Activated T-cell treated with anti-CD3 and anti-CD28 coated beads, Interleukin-2, amount 50 U/mL, for 4 hours (primary cell): ENCODE results near the gene CTAGE9. TPM values are rescaled to one million over a fixed set of nuclear protein-coding genes. Genes with fewer than 3 reads are reported as not detected.
A peak's percentile ranks its signal among the peaks of the same experiment; 100 is the strongest.
"Not testable (repeated sequence)": the region's sequence is repeated elsewhere in the genome, so short reads cannot be mapped to it uniquely, and the experiment has no call there.

Source experiments
- ATAC-seq, 2 donors: fragments of 200-7000 bp; cut with Tn5 transposase; one replicate each; pipeline ENCODE4 v1.10.0; 2021
- DNase-seq: peaks from one replicate; pipeline ENCODE4 v3.0.0-alpha.2; 2020
- H3K27me3 Mint-ChIP-seq: one replicate; pipeline ENCODE4 v1.8.0; 2021; ENCODE audit warnings: low read depth, mixed read lengths
- H3K36me3 Mint-ChIP-seq: one replicate; pipeline ENCODE4 v1.8.0; 2022; ENCODE audit warnings: mixed read lengths; ENCODE audit not compliant: insufficient read depth
- H3K4me1 Mint-ChIP-seq: one replicate; pipeline ENCODE4 v1.8.0; 2021; ENCODE audit warnings: low read depth, mixed read lengths
- H3K4me3 Mint-ChIP-seq: one replicate; pipeline ENCODE4 v1.8.0; 2021; ENCODE audit warnings: mild to moderate bottlenecking, moderate library complexity, mixed read lengths
- H3K9me3 Mint-ChIP-seq: one replicate; pipeline ENCODE4 v1.8.0; 2021; ENCODE audit warnings: mixed read lengths
- total RNA-seq, 3 donors: library from RNA; stranded (reverse); gene quantifications; one replicate each; pipeline ENCODE4 v1.2.1, GENCODE V29; 2021

The CTAGE9 gene
- total RNA-seq, 3 donors from 2014 or later = not detected

GRCh38 chr6:131740161-131740560, 29.3 kb upstream of the CTAGE9 start:
- no peaks in the 10 kb centered on the region for H3K9me3 Mint-ChIP-seq
- H3K36me3 Mint-ChIP-seq = no peaks in the 10 kb centered on the region
- ATAC-seq (no peak), DNase-seq (no peak)
- H3K4me1 Mint-ChIP-seq = no peaks in the 10 kb centered on the region
- H3K4me3 Mint-ChIP-seq = no peak overlapping the region
- H3K27me3 Mint-ChIP-seq = no peaks in the 10 kb centered on the region

- ATAC-seq (no peak), DNase-seq (no peak)
- Mint-ChIP-seq H3K4me3 (no peak overlapping the region), H3K4me1 (no peaks in the 10 kb centered on the region), H3K36me3 (no peaks in the 10 kb centered on the region), H3K27me3 (no peaks in the 10 kb centered on the region), H3K9me3 (no peaks in the 10 kb centered on the region)
Observed at GRCh38 chr6:131739136-131739535, 28.3 kb upstream of the CTAGE9 start.

DNA sequence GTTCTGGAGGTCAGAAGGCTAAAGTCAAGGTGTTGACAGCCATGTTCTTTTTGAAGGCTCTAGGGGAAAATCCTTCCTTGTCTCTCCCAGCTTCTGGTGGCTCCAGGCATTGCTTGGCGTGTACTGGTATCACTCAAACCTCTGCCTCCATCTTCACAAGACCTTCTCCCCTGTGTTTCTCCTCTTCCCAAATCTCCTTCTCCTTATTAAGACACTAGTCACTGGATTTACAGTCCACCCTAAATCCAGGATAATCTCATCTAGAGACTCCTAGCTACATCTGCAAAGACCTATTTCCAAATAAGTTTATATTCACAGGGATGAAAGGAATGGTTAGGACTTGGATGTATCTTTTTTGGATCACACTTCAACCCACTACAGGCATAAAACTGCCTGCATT, 26.0 kb upstream of the CTAGE9 start:
- Mint-ChIP-seq H3K36me3 (no peaks in the 10 kb centered on the region), H3K9me3 (no peaks in the 10 kb centered on the region), H3K4me3 (no peak overlapping the region), H3K27me3 (peaks cover 2% of the 10 kb centered on the region), H3K4me1 (no peaks in the 10 kb centered on the region)
- DNase-seq = no peak
- no peak for ATAC-seq

DNA sequence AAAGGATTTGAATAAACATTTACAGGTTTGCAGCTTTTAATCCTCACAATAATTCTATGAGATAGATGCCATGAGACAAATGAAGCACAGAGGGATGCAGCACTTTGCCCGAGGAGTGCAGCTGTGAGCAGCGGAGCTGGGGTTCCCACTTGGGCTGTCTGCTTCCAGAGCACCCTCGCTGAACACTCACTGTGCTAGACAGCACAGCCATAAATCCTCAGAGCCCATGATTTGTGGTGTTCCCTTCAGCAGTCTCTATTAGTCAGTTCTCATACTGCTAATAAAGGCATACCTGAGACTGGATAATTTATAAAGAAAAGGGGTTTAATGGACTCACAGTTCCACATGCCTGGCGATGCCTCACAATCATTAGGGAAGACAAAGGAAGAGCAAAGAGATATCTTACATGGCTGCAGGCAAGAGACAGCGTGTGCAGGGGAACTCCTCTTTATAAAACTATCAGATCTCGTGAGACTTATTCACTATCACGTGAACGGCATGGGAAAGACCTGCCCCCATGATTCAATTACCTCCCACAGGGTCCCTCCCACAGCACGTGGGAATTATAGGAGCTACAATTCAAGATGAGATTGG, 25.3 kb upstream of the CTAGE9 start:
- Mint-ChIP-seq H3K4me1 (no peaks in the 10 kb centered on the region), H3K27me3 (peaks cover 2% of the 10 kb centered on the region), H3K4me3 (no peak overlapping the region), H3K9me3 (no peaks in the 10 kb centered on the region), H3K36me3 (no peaks in the 10 kb centered on the region)
- ATAC-seq (no peak), DNase-seq (no peak)

DNA sequence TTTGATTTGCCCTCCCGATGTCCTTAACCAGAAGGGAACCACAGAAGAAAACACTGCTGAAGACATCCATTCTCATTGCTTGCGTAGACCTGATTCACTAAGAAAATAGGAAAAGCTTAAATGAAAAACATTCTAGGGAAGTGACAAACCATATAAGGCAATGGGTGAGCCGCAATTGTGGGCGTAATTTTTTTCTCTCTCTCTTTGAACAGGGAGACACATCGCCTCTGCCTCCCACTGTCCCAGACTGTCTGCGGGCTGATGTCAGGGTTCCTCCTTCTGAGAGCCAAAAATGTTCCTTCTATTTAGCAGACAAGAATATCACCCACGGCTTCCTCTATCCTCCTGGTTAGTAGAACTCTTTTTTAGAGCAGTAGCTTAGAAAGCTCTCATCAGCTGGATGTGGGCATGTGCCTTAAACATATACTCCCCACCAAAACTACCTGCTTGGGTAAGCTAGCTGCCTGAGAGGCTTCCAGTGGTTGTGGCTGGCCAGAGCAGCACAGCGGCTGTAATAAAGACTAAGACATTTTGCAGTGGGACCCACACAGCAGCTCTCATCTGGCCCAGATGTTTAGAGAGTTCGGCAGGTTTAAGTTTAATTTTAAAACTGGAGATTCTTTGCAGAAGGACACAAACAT, 22.7 kb upstream of the CTAGE9 start:
- Mint-ChIP-seq H3K4me1 (no peaks in the 10 kb centered on the region), H3K4me3 (no peak overlapping the region), H3K36me3 (peaks cover 2% of the 10 kb centered on the region), H3K27me3 (peaks cover 5% of the 10 kb centered on the region), H3K9me3 (no peaks in the 10 kb centered on the region)
- no peak for ATAC-seq
- DNase-seq = no peak

DNA sequence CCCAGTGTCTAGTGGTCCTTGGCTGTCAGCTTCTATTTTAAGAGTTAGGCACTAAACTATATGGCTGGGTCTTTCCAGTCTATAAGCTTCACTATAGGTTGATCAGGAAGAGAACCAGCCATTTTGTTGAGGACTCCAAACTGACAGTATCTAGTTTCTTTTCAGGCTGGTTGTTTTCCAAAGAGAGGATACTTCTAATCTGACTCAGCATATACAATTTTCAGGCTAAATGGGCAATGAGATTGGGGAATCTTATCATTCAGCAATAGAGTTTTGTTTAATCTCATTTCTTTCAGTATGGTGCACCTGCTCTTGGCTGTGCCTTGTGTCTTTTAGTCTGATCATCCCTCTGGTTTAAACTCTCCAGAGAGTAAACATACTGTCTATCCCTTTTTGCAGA, 20.4 kb upstream of the CTAGE9 start:
- ATAC-seq = no peak
- H3K9me3 Mint-ChIP-seq = no peaks in the 10 kb centered on the region
- no peak overlapping the region for H3K4me3 Mint-ChIP-seq

GRCh38 chr6:131730264-131730663, 19.4 kb upstream of the CTAGE9 start:
- Mint-ChIP-seq H3K9me3 (no peaks in the 10 kb centered on the region), H3K4me1 (no peaks in the 10 kb centered on the region), H3K27me3 (peaks cover 5% of the 10 kb centered on the region), H3K36me3 (peaks cover 7% of the 10 kb centered on the region), H3K4me3 (no peak overlapping the region)
- DNase-seq (no peak), ATAC-seq (no peak)

More for the DNA sequence above, 20.4 kb upstream of the CTAGE9 start:
- no peaks in the 10 kb centered on the region for H3K4me1 Mint-ChIP-seq
- H3K27me3 Mint-ChIP-seq = peaks cover 5% of the 10 kb centered on the region
- peaks cover 5% of the 10 kb centered on the region for H3K36me3 Mint-ChIP-seq
- DNase-seq = no peak

GRCh38 chr6:131729550-131729949, 18.7 kb upstream of the CTAGE9 start:
- Mint-ChIP-seq H3K27me3 (peaks cover 5% of the 10 kb centered on the region), H3K4me3 (no peak overlapping the region), H3K36me3 (peaks cover 7% of the 10 kb centered on the region), H3K4me1 (no peaks in the 10 kb centered on the region), H3K9me3 (no peaks in the 10 kb centered on the region)
- ATAC-seq (no peak), DNase-seq (no peak)

DNA sequence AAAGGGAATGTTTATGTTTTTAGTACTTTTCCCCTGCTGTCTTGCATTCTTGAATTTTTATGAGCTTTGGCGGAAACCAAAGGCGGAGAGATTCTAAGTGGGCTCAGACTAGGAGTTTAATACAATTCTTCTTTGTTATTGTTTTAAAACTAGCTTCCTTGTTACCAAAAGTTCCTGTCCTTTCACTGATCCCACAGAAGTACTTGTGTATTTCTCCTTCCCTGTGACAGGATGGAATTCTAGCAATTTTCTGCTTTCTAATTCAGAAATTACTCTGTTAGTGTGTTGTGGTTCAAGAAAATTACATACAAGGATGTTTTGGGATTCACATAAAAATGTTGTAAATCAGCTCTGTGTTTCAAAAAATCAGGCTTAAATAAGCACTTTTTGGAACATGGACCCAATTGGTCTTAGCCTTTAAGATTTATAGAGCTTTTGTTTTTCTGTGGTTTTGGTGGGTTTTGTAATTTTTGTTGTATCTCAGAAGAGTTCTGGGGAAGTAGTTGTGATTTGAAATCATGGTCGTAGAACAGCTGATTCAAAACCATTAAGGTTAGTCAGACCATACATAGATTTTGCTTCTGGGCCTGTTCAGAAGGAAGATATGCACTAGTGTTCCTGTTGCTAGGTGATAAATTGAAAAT, 17.6 kb upstream of the CTAGE9 start:
- no peak for ATAC-seq

GRCh38 chr6:131727868-131728267, 17.1 kb upstream of the CTAGE9 start:
- peaks cover 3% of the 10 kb centered on the region for H3K27me3 Mint-ChIP-seq
- no peak for DNase-seq
- H3K4me3 Mint-ChIP-seq = no peak overlapping the region
- H3K9me3 Mint-ChIP-seq = no peaks in the 10 kb centered on the region
- no peaks in the 10 kb centered on the region for H3K4me1 Mint-ChIP-seq
- H3K36me3 Mint-ChIP-seq = peaks cover 7% of the 10 kb centered on the region
- ATAC-seq = no peak

More for the DNA sequence above, 17.6 kb upstream of the CTAGE9 start:
- DNase-seq = no peak
- Mint-ChIP-seq H3K4me1 (no peaks in the 10 kb centered on the region), H3K27me3 (peaks cover 3% of the 10 kb centered on the region), H3K4me3 (no peak overlapping the region), H3K36me3 (peaks cover 7% of the 10 kb centered on the region), H3K9me3 (no peaks in the 10 kb centered on the region)

DNA sequence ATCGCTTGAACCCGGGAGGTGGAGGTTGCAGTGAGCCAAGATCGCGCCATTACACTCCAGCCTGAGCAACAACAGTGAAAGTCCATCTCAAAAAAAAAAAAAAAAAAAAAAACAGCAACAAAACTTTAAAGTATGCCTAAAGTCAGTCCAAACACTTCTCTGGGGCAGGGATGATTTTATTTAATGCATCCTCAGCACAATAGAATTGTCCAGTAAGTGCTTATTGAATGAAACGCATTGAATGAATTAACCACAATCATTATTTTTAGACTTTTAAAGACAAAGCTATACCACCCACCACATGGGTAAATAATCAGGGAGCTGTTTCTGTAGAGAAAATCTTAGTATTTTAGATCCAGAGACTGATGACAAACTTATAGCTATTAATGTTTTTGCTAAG, 16.6 kb upstream of the CTAGE9 start:
- H3K4me1 Mint-ChIP-seq = no peaks in the 10 kb centered on the region
- peaks cover 7% of the 10 kb centered on the region for H3K36me3 Mint-ChIP-seq
- no peak for ATAC-seq
- H3K9me3 Mint-ChIP-seq = no peaks in the 10 kb centered on the region
- H3K27me3 Mint-ChIP-seq = peaks cover 3% of the 10 kb centered on the region
- no peak overlapping the region for H3K4me3 Mint-ChIP-seq
- no peak for DNase-seq

GRCh38 chr6:131724114-131724513, 13.3 kb upstream of the CTAGE9 start:
- DNase-seq (no peak), ATAC-seq (no peak)
- Mint-ChIP-seq H3K27me3 (no peaks in the 10 kb centered on the region), H3K36me3 (peaks cover 6% of the 10 kb centered on the region), H3K4me1 (no peaks in the 10 kb centered on the region), H3K9me3 (no peaks in the 10 kb centered on the region), H3K4me3 (no peak overlapping the region)

DNA sequence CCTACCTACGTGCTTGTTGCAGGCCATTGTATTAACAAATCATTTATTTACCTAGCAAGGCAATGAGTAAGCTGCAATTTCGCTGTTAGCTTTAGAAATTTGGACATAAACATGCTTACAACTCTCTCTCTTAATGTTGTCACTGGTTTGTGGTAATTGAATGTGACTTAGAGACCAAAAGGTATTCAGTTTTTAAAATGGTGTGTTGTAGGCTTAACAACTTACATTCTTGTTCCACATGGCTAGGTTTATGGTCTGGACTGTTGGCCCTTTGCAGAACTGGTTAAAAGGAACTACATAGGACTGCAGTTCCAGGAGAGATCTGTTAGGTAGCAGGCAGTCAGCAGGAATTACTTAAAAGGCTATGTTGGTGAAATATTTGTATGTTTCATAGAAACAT, 10.3 kb upstream of the CTAGE9 start:
- no peak for ATAC-seq
- H3K36me3 Mint-ChIP-seq = peaks cover 2% of the 10 kb centered on the region
- no peaks in the 10 kb centered on the region for H3K4me1 Mint-ChIP-seq
- no peaks in the 10 kb centered on the region for H3K27me3 Mint-ChIP-seq
- H3K4me3 Mint-ChIP-seq = no peak overlapping the region
- DNase-seq = no peak
- H3K9me3 Mint-ChIP-seq = no peaks in the 10 kb centered on the region

GRCh38 chr6:131717836-131718542, 7.2 kb upstream of the CTAGE9 start:
- Mint-ChIP-seq H3K9me3 (no peaks in the 10 kb centered on the region), H3K27me3 (no peaks in the 10 kb centered on the region), H3K4me1 (no peaks in the 10 kb centered on the region), H3K4me3 (no peak overlapping the region), H3K36me3 (no peaks in the 10 kb centered on the region)
- DNase-seq (no peak), ATAC-seq (no peak)

DNA sequence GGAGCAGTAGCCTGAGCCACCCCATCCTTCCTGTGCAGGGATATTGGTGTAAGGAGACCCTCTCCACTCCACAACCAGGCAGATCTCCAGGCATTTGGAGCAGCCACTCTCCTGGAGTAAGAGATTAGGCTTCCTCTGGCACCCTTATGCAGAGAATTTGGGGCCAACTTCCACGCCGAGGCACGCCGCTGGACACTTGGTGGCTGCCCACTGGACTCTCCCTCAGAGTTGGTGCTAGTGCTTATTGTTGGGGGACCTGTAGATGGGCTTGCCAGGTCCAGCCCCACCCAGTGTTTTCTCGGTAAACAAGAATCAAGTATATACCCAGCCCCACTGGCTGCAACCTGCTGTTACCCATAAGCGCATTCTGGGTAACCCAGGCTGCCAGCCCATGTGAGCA, 4.8 kb upstream of the CTAGE9 start:
- not testable (repeated sequence) for H3K4me1 Mint-ChIP-seq, H3K36me3 Mint-ChIP-seq, H3K4me3 Mint-ChIP-seq, H3K27me3 Mint-ChIP-seq, DNase-seq, H3K9me3 Mint-ChIP-seq
- peak in 1 of 2 donors; percentile 46 for ATAC-seq
